Measurements from ENCODE around the gene FBXO31.

The FBXO31 gene

DNA sequence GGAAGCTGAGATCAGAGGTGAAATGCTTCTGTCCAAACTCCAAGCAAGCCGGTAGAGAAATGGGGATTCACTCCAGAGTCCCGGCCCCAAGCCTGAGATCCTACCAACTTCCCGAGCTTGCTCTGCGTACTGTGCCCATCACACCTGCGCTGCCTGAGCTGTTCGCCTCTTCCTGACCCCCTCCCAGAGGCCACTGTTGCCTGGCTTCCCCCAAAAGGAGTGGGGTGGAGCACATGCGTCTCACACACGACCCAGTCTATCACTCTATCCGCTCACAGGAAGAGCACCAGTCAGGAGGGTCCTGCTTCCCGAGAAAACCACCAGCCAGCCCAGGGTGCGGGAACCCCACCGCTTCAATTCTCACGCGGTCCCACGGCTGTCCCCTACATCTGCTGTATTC is 52.9 kb downstream of the FBXO31 start:
- peaks cover 87% of the 10 kb centered on the region for H3K36me3 ChIP-seq
- no peak overlapping the region for H3K4me2 ChIP-seq
- no peak for TF ChIP-seq Cebpa-rat (IDR thresholded peaks at IDR 0.05)
- no peaks in the 10 kb centered on the region for H3K9me3 ChIP-seq
- peaks cover 83% of the 10 kb centered on the region for H4K20me1 ChIP-seq
- H3K27me3 ChIP-seq = no peaks in the 10 kb centered on the region
- no peak overlapping the region for H3K9ac ChIP-seq
- peaks cover 3% of the 10 kb centered on the region for H3K4me1 ChIP-seq
- H3K27ac ChIP-seq = no peak overlapping the region
- H3K4me3 ChIP-seq = no peak overlapping the region

GRCh38 chr16:87330257-87330624 is 53.3 kb downstream of the FBXO31 start:
- Histone ChIP-seq H3K36me3 (peaks cover 83% of the 10 kb centered on the region), H3K9ac (no peak overlapping the region), H3K4me2 (no peak overlapping the region), H3K4me1 (peaks cover 7% of the 10 kb centered on the region), H3K27ac (no peak overlapping the region), H4K20me1 (peaks cover 86% of the 10 kb centered on the region), H3K9me3 (no peaks in the 10 kb centered on the region), H3K27me3 (no peaks in the 10 kb centered on the region), H3K4me3 (no peak overlapping the region)
- TF ChIP-seq Cebpa-rat (IDR thresholded peaks at IDR 0.05) = no peak

- Histone ChIP-seq H3K4me3 (no peak overlapping the region), H3K4me1 (peaks cover 13% of the 10 kb centered on the region), H3K9ac (no peak overlapping the region), H3K36me3 (peaks cover 77% of the 10 kb centered on the region), H3K4me2 (no peak overlapping the region), H3K27ac (no peak overlapping the region), H3K9me3 (no peaks in the 10 kb centered on the region), H4K20me1 (peaks cover 86% of the 10 kb centered on the region), H3K27me3 (no peaks in the 10 kb centered on the region)
- no peak for TF ChIP-seq Cebpa-rat (IDR thresholded peaks at IDR 0.05)
Measured at GRCh38 chr16:87329436-87330256, 53.9 kb downstream of the FBXO31 start.

GRCh38 chr16:87328846-87329245 is 54.7 kb downstream of the FBXO31 start:
- no peaks in the 10 kb centered on the region for H3K27me3 ChIP-seq
- peaks cover 75% of the 10 kb centered on the region for H3K36me3 ChIP-seq
- TF ChIP-seq Cebpa-rat (IDR thresholded peaks at IDR 0.05) = no peak
- no peaks in the 10 kb centered on the region for H3K9me3 ChIP-seq
- no peak overlapping the region for H3K4me3 ChIP-seq
- H3K4me1 ChIP-seq = peaks cover 21% of the 10 kb centered on the region
- H3K4me2 ChIP-seq = no peak overlapping the region
- no peak overlapping the region for H3K27ac ChIP-seq
- H3K9ac ChIP-seq = no peak overlapping the region
- peaks cover 89% of the 10 kb centered on the region for H4K20me1 ChIP-seq

DNA sequence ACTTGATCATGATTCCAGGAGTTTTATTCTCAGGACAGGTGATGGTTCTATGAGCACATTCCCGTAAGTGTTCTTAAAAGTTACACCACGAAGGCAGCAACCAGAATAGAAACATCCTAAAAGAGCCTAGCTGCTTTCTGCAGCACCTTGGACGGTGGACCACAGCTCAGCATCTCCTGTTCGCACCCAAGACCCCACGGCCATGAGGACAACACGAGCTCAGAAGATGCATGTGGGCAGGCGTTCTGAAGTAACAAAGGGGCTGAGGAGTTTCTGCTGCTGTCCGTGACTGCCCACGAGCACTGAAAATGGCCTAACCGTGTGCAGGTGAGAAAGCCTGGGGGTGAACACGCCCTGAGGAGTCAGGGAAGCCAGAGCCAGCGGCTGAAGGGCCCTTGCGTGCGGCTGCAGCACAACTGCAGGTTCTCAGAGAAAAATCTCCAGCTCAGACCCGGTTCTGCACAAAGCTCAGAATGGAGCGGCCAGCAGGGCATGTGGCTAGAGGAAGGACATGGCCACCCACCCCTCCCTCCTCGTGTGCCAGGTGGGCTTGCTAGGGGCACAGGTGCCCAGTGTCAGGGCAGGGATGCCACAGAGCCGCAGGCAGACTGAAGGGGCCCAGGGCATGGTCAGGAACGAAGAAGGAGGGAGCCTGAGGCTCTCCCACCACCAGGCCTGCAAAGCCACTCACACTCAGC is 55.6 kb downstream of the FBXO31 start:
- H3K36me3 ChIP-seq = peaks cover 75% of the 10 kb centered on the region
- no peak overlapping the region for H3K4me2 ChIP-seq

GRCh38 chr16:87326151-87326571 is 57.4 kb downstream of the FBXO31 start:
- no peak overlapping the region; the same call in 1 of the 2 replicates for H3K4me2 ChIP-seq
- peaks cover 21% of the 10 kb centered on the region for H3K4me1 ChIP-seq
- peaks cover 85% of the 10 kb centered on the region for H4K20me1 ChIP-seq
- H3K9me3 ChIP-seq = no peaks in the 10 kb centered on the region
- H3K36me3 ChIP-seq = peaks cover 69% of the 10 kb centered on the region
- H3K27me3 ChIP-seq = no peaks in the 10 kb centered on the region; the same call in 1 of the 2 replicates
- no peak for TF ChIP-seq Cebpa-rat (IDR thresholded peaks at IDR 0.05)
- H3K27ac ChIP-seq = no peak overlapping the region
- no peak overlapping the region for H3K4me3 ChIP-seq
- H3K9ac ChIP-seq = no peak overlapping the region; the same call in 1 of the 2 replicates

More for the DNA sequence above, 55.6 kb downstream of the FBXO31 start:
- Histone ChIP-seq H4K20me1 (peaks cover 96% of the 10 kb centered on the region), H3K9ac (no peak overlapping the region), H3K9me3 (no peaks in the 10 kb centered on the region), H3K27me3 (no peaks in the 10 kb centered on the region; the same call in 1 of the 2 replicates), H3K4me3 (no peak overlapping the region), H3K4me1 (peaks cover 21% of the 10 kb centered on the region), H3K27ac (no peak overlapping the region)
- no peak for TF ChIP-seq Cebpa-rat (IDR thresholded peaks at IDR 0.05)

GRCh38 chr16:87325423-87325858 is 58.1 kb downstream of the FBXO31 start:
- peak overlapping the region; percentile 73 for H3K4me2 ChIP-seq
- peaks cover 68% of the 10 kb centered on the region for H3K36me3 ChIP-seq
- no peak for TF ChIP-seq Cebpa-rat (IDR thresholded peaks at IDR 0.05)
- H3K27me3 ChIP-seq = no peaks in the 10 kb centered on the region; the same call in 1 of the 2 replicates
- peak overlapping the region; percentile 65 for H3K27ac ChIP-seq
- H3K9ac ChIP-seq = peak overlapping the region; percentile 65
- no peaks in the 10 kb centered on the region for H3K9me3 ChIP-seq
- H4K20me1 ChIP-seq = peaks cover 78% of the 10 kb centered on the region
- no peak overlapping the region for H3K4me3 ChIP-seq
- peaks cover 21% of the 10 kb centered on the region for H3K4me1 ChIP-seq

DNA sequence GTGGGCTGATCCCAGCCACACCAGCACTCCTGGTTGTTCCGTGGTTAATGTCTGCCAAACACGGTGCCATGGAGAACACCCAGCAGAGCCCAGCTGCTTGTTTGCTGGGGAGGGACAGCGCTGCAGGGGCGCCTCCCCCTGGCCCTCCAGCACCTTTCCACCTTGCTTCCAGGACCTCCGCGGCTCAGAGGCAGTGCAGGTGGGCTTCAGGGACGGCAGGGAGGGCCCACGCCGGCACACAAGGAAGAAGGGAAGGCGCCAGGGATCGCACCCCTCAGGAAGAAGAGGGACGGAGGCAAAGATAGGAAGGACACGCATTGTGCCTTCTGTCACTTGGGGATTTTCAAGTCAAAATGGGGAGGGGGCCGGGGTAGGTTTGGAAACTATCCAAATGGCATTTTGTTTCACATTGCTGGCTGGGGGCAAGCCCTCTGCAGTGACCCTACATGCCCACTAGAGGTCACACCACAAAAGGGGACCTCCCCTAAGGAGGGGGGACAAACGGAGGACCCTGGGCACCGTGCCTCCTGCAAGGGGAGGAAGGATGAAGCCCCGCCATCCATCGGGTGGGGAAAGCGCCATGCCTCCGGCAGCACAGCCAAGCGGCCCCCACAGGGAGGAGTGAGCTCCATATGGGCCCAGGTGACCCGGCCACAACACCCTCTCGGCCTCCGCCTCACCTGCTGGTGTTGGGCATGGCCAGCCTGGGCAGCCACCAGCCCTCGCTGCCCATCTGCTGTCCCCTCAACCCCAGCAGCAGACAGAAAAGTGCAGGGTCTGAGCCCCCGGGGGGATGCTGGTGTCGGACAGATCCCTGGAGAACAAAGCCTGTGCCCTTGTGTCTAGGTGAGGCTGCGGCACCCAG is 58.9 kb downstream of the FBXO31 start:
- H3K4me2 ChIP-seq = peak overlapping the region; percentile 73
- peaks cover 70% of the 10 kb centered on the region for H4K20me1 ChIP-seq
- H3K4me1 ChIP-seq = peaks cover 21% of the 10 kb centered on the region
- H3K9ac ChIP-seq = peak overlapping the region; percentile 65
- peak overlapping the region; percentile 65 for H3K27ac ChIP-seq
- H3K4me3 ChIP-seq = no peak overlapping the region
- peaks cover 68% of the 10 kb centered on the region for H3K36me3 ChIP-seq
- no peaks in the 10 kb centered on the region; the same call in 1 of the 2 replicates for H3K27me3 ChIP-seq
- TF ChIP-seq Cebpa-rat (IDR thresholded peaks at IDR 0.05) = no peak
- no peaks in the 10 kb centered on the region for H3K9me3 ChIP-seq

GRCh38 chr16:87323727-87324410 is 59.7 kb downstream of the FBXO31 start:
- H3K9ac ChIP-seq = no peak overlapping the region
- no peak for TF ChIP-seq Cebpa-rat (IDR thresholded peaks at IDR 0.05)
- H3K4me2 ChIP-seq = peak overlapping the region; percentile 73; the same call in 1 of the 2 replicates
- H3K4me3 ChIP-seq = no peak overlapping the region
- H3K27ac ChIP-seq = no peak overlapping the region
- H3K9me3 ChIP-seq = no peaks in the 10 kb centered on the region
- peaks cover 22% of the 10 kb centered on the region for H3K4me1 ChIP-seq
- H3K36me3 ChIP-seq = peaks cover 68% of the 10 kb centered on the region
- no peaks in the 10 kb centered on the region; the same call in 1 of the 2 replicates for H3K27me3 ChIP-seq
- H4K20me1 ChIP-seq = peaks cover 63% of the 10 kb centered on the region
